NCI-H345 (cell line): ENCODE results near the gene TMCC1.
"Not testable (repeated sequence)": the region's sequence is repeated elsewhere in the genome, so short reads cannot be mapped to it uniquely, and the experiment has no call there.

Source experiments
- DNase-seq: peaks from one replicate; lab custom pipeline; 2025; lab: John Stamatoyannopoulos, UW

TMCC1 gene

DNA sequence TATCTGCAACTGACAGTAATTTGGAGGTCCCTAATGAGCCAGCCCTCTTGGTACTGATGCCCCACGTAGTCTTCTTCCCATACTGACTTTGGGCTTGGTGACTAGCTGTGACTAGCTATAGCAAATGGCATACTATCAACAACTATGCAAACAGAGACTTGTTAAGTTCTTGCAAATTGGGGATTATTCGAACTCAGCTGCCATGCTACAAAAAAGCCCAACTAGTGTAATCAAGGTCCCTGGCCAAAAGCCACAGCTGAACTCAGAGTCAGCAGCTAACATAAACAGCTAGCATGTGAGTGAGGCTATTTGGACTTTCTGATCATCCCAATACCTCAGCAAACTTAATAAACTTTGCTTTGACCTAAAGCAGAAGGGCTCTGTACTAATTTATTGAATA, 165.8 kb downstream of the TMCC1 start:
- DNase-seq, result no peak

DNA sequence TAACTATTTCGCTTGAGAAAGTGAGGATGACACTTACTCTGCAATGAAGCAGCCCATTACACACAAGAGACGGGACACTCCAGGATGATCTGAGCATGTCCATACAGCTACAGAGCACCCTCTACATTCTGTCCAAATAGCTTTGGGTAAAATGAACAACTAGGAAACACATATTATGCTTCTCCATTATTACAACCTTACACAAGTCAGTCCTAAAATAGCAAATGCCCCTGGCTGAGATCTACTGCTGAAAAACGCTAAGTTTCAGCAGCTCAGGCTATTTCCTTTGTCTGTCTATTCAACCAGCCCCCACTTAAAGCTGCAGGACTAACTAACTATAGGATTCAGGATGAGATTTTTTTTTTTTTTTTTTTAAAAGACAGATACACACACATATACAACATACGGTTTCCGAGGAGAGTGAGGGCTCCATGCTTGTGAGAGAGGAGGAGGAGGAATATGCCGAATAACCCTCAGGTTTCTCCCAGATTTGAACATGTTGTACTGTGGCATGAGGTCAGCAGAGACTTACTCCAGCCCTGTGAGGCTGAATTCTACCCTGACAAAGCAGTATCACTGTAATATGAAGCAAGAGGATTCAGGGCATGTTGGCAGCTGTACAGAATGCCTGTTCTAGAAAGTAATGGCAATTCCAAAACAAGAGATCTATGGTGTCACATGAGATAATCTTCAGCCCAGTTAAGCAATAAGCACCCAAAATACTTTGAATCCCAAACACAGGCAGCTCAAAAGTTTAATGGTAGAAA, 169.8 kb downstream of the TMCC1 start:
- no peak for DNase-seq

DNA sequence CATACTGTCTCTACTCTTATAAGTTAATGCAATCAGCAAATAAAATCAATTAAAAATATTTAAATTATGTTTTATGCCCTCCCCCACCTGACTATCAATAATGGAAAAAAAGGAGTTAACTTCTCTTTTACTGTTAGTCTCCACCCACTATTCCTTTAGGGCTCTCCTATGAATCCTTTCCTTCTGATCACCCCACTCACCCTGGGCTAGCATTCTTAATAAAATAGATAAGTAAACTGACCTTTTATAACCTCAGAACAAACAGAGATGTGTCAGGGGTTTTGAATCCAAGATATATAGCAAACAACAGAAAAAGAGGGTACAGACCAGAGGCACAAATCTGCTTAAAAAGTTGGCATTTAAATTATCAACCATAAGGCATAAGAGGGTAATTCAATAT, 171.0 kb downstream of the TMCC1 start:
- no peak for DNase-seq

DNA sequence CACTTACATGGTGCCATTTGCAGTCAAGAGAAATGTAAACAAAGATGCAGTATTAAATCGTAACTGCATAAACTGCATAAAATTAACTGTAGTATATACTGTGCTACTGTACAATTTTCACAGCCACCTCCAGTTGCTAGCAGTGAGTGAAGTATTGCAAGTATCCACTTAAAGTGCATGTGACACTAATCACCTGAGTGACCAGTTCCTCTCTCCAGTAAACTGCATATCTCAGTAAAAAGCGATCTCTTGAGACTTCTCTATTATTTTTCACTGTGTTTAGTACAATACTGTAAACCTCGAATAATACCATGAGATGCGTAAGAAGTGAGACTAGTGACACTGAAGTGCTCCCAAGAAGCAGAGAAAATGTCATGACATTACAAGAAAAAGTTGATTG, 175.3 kb downstream of the TMCC1 start:
- DNase-seq, result no peak

DNA sequence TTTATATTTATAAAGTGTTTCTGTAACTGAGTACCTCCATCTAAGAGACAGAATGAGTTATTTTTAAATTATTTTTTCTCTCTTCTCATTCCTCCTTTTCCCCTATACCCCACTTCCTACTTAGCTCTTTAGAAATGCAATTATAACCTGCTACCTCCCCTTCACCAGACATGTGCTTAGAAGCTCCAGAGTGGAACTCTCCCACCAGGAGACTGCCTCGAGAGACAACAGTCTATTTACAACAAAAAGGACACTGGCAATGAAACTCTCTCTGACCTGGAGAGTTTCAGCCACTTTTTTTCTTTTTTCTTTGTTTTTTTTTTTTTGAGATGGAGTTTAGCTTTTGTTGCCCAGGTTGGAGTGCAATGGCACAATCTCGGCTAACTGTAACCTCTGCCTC, 177.7 kb downstream of the TMCC1 start:
- DNase-seq, result no peak

DNA sequence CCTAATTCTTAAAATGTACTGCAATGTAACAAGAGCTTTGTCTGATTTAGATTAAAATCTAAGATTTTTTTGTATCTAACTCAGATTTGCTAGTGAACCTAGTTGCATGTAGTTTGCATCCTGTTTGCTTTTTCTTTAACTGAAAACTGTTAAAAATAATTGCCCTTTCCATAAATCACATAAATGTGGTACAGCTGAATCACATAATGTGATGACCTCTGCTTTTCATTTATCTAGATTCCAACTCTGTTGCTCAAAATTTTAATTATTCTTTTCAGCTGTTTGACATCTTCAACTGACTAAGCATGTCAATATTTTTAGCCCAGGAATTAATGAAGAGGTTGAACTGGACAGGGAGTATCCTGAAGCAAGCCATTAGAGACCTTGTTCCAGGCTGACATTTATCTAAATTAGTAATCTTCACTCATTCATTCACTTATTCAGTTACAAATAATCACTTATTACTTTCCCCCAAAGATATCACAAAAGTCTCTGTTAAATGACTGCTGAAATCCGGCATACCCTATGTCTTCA, 185.1 kb downstream of the TMCC1 start:
- no peak for DNase-seq

DNA sequence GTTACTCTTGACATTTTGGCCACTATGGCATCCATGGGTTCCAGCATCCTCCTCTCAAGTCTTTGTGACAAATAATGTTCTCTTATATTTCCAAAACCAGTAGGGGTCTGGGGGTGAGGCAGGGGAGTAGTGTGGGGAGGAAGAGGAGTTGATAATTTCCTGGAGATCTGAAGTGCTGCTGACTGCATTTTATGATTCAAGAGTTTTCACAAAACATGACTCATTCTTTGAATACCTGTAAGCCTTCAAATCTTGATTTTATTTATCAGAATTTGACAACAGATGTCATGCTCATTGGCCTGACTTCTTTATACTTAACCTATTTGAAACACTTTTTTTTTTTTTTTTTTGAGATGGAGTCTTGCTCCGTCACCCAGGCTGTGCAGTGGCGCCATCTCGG, 188.2 kb downstream of the TMCC1 start:
- DNase-seq, result no peak

DNA sequence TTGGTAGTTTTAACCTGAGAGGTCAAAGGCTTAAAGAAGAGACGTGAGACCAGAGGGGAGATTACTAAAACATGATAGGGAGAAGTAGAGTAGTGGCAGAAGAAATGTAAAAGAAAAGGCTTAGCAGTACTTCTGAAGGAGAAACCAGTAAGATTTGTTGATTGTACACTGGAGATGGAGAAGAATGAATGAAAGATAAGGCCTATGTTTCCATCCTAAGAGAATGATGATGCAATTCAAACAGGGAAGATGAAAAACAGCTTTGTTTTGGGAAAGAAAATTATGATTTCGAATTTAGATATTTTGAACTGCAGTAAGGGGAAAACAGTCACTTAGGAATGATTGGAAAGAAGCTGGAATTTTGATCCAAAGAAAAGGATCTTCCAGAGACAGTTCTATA, 189.6 kb downstream of the TMCC1 start:
- no peak for DNase-seq

DNA sequence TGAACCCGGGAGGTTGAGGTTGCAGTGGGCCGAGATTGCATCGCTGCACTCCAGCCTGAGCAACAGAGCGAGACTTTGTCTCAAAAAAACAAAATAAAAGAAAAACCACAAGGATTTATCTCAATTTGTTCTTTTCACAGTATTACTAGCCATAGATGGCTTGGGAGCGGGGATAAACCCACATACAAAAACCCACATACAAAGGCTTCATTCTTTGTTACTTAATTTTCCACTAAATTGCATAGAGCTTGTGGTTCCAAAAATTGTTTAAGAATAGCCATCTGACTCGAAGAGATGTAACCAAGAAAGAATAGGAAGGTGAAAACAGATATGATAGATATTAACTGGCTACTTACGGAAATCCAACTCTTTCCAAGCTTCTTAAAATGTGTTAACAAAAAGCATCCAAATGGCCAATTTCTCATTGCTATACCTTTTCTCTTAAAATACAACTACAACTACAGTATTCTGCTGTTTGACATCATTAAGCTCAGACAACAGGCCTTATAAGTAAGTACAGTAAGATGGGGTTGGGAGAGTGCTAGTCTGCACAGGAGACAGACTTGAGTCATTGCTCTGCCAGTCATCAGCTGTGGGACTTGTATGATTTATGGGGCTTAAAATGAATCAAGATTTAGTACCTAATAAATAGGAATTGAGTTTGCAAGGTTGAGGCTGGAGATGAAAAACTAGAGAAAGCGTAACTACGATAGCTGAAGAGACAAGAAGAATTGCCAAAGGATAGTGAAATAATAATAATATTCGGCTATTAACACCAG, 190.4 kb downstream of the TMCC1 start:
- DNase-seq, result no peak

DNA sequence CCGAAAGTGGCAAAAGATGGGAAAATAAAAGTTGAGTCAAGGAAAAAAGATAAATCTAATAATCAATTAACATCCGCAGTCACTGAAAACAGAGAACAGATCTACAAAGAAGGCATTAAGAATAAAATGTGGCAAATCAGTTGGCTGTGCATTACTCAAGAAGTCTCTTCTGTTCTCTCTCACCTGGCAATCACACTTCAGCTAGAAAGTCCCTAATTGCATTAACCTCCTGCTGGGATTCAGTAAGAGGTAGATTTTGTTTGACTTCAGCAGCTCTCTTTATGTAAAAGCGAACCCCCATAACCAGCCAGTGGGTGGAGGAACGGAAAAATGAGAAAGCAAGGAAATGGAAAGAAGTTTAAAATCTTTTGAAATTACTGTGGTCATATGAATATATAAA, 192.3 kb downstream of the TMCC1 start:
- DNase-seq, result no peak

DNA sequence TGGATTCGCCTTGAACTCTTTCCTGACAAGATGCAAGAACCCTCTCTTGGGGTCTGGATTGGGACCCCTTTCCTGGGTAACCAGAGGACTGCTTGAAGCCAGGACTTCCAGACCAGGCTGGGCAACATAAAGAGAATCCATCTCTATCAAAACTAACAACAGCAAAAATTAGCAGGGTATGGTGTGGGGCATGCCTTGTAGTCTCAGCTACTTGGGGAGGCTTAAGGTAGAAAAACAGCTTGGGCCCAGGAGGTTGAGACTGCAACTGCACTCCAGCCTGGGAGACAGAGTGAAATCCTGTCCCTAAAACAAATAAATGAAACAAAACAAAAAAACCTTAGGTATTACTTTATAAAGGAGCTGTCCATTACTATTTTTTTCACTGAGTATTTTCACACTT, 193.9 kb downstream of the TMCC1 start:
- DNase-seq, result no peak

DNA sequence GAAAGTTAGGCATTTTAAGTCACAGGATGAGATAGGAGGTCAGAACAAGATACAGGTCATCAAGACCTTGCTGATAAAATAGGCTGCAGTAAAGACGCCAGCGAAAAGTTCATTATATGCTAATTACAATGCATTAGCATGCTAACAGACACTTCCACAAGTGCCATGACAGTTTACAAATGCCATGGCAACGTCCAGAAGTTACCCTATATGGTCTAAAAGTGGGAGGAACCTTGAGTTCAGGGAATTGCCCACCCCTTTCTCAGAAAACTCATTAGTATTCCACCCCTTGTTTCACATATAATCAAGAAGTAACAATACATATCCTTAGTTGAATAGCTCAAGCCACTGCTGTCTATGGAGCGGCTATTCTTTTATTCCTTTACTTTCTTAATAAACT, 194.3 kb downstream of the TMCC1 start:
- no peak for DNase-seq

DNA sequence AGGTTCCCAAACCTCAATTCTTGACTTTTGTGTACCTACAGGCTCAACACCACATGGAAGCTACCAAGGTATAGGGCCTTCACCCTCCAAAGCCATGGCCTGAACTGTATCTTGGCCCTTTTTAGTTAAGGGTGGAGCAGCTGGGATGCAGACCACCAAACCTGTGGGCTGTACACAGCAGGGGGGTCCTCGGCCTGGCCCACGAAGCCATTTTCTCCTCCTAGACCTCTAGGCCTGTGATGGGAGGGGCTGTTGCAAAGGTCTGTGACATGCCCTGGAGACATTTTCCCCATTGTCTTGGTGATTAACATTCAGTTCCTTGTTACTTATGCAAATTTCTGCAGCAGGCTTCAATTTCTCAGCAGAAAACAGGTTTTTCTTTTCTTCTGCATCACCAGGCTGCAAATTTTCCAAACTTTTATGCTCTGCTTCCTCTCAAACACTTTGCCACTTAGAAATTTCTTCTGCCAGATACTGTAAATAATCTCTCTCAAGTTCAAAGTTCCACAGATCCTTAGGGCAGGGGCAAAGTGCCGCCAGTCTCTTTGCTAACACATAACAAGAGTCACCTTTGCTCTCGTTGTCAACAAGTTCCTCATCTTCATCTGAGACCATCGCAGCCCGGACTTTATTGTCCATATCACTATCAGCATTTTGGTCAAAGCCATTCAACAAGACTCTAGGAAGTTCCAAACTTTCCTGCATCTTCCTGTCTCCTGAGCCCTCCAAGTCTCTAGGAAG, 196.1 kb downstream of the TMCC1 start:
- no peak for DNase-seq

DNA sequence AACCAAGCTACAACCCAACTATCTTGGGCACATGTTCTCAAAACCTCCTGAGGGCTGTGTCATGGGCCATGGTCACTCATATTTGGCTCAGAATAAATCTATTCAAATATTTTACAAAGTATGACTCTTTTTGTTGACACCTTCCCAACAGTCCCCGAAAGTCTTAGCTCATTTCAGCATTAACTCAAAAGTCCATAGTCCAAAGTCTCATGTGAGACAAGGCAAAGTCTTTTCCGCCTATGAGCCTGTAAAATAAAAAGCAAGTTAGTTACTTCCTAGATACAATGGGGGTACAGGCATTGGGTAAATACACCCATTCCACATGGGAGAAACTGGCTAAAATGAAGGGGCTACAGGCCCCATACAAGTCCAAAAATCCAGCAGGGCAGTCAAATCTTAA, 197.1 kb downstream of the TMCC1 start:
- not testable (repeated sequence) for DNase-seq

DNA sequence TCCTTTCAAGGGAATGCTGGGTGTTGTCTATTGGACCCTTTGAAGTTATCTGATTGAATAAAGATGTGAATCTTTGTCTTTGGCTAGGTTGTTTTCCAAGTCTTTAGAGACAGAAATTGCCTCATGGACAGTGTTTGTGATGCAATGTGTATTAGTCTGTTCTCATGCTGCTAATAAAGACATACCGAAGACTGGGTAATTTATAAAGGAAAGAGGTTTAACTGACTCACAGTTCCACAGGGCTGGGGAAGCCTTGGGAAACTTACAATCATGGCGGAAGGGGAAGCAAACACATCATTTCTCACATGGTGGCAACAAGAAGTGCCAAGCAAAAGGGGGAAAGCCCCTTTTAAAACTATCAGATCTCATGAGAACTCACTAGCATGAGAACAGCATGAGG, 198.3 kb downstream of the TMCC1 start:
- DNase-seq, result no peak

DNA sequence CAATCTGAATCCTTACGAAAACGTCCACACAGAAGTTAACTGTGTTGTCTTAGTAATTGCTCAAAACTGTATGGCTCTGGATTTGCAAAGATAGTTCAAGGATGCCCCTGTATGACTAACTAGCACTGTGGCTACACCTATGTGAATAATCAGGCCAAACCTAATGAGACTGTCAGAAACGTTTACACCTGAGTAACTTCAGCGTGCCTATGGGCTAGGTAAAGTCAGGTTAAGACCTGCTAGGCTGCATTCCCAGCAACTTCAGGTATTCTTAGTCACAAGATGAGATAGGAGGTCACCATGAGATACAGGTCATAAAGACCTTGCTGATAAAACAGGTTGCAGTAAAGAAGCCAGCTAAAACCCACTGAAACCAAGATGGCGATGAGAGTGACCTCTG, 199.3 kb downstream of the TMCC1 start:
- no peak for DNase-seq

DNA sequence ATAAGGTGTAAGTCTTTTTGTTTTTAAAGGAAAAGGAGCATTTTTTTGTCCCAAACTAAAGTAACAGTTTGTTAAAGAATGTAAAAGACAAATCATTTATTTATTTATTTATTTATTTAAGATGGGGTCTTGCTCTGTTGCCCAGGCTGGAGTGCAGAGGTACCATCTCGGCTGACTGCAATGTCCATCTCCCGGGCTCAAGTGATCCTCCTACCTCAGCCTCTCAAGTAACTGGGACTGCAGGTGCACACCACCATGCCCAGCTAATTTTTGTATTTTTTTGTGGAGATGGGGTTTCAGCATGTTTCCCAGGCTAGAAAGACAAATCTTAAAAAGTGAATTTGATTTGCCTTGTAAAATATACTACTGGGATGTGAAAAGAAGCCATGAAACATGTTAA, 200.8 kb downstream of the TMCC1 start:
- DNase-seq, result no peak

DNA sequence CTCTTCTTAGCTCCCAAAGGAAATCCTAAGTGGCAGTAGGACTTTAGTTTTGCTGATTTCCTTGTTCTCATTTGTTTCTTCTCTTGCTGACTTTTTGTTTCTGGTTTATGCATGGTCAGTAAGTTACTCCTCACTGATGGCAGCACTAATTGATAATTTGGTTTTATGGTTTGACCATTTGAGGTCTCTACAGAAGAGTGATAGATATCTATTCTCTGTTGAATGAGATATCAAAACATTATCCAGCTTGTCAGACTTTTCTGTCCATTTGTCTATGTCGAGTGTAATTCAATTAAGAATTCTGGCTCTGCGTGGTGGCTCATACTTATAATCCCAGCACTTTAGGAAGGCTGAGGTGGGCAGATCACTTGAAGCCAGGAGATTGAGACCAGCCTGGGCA, 202.5 kb downstream of the TMCC1 start:
- DNase-seq, result no peak

DNA sequence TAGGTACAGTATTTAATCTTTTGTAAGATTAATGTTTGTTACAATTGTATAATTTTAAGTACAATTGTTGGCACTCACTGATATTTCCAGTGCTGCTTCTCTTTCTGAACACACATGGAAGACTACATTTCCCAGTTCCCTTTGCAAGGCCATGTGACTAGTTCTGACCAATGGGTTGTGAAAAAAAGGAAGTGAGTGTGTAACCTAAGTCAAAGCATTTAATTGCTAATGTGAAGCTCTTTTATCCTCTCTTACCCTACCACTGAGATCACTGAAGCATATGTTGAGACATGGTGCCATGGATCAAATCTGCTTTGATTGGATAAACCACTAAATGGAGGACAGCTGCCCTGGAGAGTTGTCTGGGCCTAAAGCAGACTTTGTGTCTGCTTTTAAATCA, 203.1 kb downstream of the TMCC1 start:
- peak; percentile 53 for DNase-seq

DNA sequence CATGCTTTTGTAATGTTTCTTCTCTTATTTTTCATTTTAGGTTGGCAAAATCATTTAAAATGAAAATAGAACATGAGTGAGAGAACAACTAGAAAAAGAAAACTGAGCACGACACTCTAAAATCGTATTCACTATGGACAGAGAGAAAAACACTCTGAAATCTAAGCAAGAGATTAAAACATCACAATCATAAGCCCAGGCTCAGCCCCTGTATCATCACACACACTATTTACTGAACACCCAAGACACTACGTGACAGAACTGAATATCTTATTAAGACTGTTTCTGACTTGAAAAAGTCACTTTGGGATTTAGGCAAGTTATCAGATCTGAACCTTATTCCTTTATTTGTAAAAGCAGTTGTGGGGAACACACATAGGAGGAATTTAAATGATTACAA, 204.5 kb downstream of the TMCC1 start:
- DNase-seq, result no peak

DNA sequence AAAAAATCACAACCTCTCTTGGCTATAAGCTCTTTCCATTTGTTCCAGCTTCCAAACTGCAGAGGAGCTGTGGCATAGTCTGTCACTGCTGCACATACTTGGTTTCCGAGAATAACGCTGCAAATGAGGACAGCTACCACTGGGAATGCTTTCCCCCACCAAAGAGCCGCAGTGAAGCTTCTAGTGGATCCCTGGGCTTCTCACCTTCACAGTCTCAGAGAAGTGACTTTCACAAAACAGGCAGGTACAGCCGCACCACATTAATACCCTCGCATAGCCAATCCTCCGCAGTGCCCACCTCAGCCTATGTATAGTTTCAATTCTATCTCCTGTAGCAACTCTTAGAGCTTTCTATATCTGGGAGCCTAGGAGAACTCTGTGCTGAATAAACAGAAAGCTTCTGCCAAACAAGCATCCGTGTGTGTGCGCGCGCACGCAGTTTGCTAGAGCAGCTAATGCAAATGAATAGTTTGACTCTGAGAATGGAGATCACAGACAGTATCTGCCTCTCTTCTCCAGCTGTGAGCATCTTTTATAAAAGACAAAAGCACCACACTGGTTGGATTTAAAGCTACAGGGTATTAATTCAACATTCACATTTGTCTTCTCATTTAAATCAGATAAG, 205.1 kb downstream of the TMCC1 start:
- peak; percentile 81 for DNase-seq

DNA sequence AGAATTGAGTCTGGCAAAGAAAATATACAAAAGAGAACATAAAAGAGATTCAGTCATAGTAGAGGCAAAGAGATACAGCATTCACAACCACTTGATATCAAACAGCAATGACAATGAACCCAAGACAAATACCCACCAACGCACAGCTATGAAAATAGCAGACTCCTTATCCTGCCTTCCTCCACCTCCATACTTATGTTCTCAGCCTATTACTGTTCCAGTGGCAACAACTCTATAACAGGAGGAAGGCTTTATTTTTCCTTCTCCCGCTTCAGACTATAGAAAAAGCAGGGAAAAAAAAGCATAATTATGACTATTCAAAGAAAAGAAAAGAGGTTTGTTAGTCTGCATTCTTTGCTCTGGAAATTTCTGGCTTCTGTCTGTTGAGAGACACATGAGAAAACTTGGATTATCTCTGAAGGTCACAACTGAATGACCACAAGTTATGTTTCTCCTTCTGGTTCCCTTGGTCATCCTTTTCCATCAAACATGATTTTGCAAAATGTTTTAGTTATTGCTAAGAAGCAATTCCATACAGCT, 205.9 kb downstream of the TMCC1 start:
- DNase-seq, result no peak
